HepG2 (cell line): ENCODE data around the gene SPRYD3. TPM values are rescaled to one million over a fixed set of nuclear protein-coding genes. Genes with fewer than 3 reads are reported as not detected.
A peak's percentile ranks its signal among the peaks of the same experiment; 100 is the strongest.

Experiments used
- AHR ChIP-seq: IDR thresholded peaks from 2 replicates; pipeline ENCODE4 v1.6.1; 2018; ENCODE audit warnings: missing genetic modification reagents, missing compliant biosample characterization
- ARNTL ChIP-seq: sonication (generic); formaldehyde crosslinking; IDR thresholded peaks from 2 replicates; pipeline ENCODE4 v1.4.0; 2020; ENCODE audit warnings: mild to moderate bottlenecking, missing genetic modification reagents
- ERF ChIP-seq: IDR thresholded peaks from 2 replicates; pipeline ENCODE4 v1.6.1; 2018; ENCODE audit warnings: missing biosample characterization, missing genetic modification reagents
- FOXP4 ChIP-seq: sonication (generic); formaldehyde crosslinking; IDR thresholded peaks from 2 replicates; pipeline ENCODE4 v1.4.0; 2020; ENCODE audit warnings: missing genetic modification reagents
- ZNF17 ChIP-seq: sonication (generic); formaldehyde crosslinking; IDR thresholded peaks from 2 replicates; pipeline ENCODE4 v1.5.0; 2020; ENCODE audit warnings: mild to moderate bottlenecking, missing genetic modification reagents
- ZNF850 ChIP-seq: sonication (generic); formaldehyde crosslinking; conservative IDR thresholded peaks from 2 replicates; pipeline ENCODE4 v1.9.0; 2021; ENCODE audit warnings: mild to moderate bottlenecking, missing genetic modification reagents
- polyA plus RNA-seq, 8 experiments: library from polyadenylated mRNA; depleted of rRNA in 3 of 8; stranded (reverse) in 7 of 8; unstranded in 1 of 8; fragments of >200 nt; fragmentation: Illumina TruSeq in 4 of 8; extraction: Trizol in 4 of 8; gene quantifications; 2 replicates each; pipeline versions ENCODE4 v1.2.1 to v1.2.3, GENCODE V29; 2011 to 2016; ENCODE audit warnings: low read depth in 4 of 8, missing spikeins in 1 of 8, mixed read lengths in 1 of 8; ENCODE audit not compliant: insufficient read depth in 1 of 8
- total RNA-seq, 5 experiments: library from RNA; depleted of rRNA; stranded (reverse); fragments of >200 nt; fragmentation: Illumina TruSeq; extraction: Trizol; gene quantifications; 2 replicates each; pipeline ENCODE4 v1.2.3, GENCODE V29; 2016; ENCODE audit warnings: low read depth in 1 of 5
- TF ChIP-seq, protein P1 (sequence below): sonication (generic); formaldehyde crosslinking; IDR thresholded peaks from one replicate; pipeline ENCODE4 v1.5.1; 2020; ENCODE audit warnings: mild to moderate bottlenecking, missing genetic modification reagents; ENCODE audit errors: not compliant biosample characterization
- TF ChIP-seq, protein P2 (sequence below): IDR thresholded peaks from 2 replicates; pipeline ENCODE4 v1.6.1; 2016; ENCODE audit warnings: mild to moderate bottlenecking, missing biosample characterization, missing genetic modification reagents
- TF ChIP-seq, protein P3 (sequence below): sonication (generic); formaldehyde crosslinking; IDR thresholded peaks from 2 replicates; pipeline ENCODE4 v1.5.0; 2020; ENCODE audit warnings: missing genetic modification reagents
- TF ChIP-seq, protein P4 (sequence below): IDR thresholded peaks from 2 replicates; pipeline ENCODE4 v1.6.1; 2012; ENCODE audit warnings: low read length, improper control_type of control experiment

The SPRYD3 gene
- total and polyA plus RNA-seq, 2 of the 13 experiments (the other 11 are each of a cell fraction or from before 2014, with no cell fraction given): 9.0 to 9.2 TPM

GRCh38 chr12:53051058-53051880 lies 27.9 kb downstream of the SPRYD3 start (continued):
- TF ChIP-seq, protein P1, sequence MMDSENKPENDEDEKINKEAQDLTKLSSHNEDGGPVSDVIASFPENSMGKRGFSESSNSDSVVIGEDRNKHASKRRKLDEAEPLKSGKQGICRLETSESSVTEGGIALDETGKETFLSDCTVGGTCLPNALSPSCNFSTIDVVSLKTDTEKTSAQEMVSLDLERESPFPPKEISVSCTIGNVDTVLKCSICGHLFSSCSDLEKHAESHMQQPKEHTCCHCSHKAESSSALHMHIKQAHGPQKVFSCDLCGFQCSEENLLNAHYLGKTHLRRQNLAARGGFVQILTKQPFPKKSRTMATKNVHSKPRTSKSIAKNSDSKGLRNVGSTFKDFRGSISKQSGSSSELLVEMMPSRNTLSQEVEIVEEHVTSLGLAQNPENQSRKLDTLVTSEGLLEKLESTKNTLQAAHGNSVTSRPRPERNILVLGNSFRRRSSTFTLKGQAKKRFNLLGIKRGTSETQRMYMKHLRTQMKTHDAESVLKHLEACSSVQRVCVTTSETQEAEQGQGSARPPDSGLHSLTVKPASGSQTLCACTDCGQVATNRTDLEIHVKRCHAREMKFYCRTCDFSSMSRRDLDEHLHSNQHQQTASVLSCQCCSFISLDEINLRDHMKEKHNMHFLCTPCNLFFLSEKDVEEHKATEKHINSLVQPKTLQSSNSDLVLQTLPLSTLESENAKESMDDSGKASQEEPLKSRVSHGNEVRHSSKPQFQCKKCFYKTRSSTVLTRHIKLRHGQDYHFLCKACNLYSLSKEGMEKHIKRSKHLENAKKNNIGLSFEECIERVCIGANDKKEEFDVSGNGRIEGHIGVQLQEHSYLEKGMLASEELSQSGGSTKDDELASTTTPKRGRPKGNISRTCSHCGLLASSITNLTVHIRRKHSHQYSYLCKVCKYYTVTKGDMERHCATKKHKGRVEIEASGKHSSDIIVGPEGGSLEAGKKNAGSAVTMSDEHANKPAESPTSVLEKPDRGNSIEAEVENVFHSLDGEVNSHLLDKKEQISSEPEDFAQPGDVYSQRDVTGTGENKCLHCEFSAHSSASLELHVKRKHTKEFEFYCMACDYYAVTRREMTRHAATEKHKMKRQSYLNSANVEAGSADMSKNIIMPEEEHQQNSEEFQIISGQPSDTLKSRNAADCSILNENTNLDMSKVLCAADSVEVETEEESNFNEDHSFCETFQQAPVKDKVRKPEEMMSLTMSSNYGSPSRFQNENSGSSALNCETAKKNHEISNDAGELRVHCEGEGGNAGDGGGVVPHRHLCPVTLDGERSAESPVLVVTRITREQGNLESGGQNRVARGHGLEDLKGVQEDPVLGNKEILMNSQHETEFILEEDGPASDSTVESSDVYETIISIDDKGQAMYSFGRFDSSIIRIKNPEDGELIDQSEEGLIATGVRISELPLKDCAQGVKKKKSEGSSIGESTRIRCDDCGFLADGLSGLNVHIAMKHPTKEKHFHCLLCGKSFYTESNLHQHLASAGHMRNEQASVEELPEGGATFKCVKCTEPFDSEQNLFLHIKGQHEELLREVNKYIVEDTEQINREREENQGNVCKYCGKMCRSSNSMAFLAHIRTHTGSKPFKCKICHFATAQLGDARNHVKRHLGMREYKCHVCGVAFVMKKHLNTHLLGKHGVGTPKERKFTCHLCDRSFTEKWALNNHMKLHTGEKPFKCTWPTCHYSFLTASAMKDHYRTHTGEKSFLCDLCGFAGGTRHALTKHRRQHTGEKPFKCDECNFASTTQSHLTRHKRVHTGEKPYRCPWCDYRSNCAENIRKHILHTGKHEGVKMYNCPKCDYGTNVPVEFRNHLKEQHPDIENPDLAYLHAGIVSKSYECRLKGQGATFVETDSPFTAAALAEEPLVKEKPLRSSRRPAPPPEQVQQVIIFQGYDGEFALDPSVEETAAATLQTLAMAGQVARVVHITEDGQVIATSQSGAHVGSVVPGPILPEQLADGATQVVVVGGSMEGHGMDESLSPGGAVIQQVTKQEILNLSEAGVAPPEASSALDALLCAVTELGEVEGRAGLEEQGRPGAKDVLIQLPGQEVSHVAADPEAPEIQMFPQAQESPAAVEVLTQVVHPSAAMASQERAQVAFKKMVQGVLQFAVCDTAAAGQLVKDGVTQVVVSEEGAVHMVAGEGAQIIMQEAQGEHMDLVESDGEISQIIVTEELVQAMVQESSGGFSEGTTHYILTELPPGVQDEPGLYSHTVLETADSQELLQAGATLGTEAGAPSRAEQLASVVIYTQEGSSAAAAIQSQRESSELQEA (CRISPR knock-in tag): no peak
- TF ChIP-seq FOXP4 (peak; percentile 88), AHR (no peak), ERF (CRISPR knock-in tag) (peak; percentile 38; the same call in 1 of the 2 replicates), ZNF850 (CRISPR knock-in tag) (no peak), ARNTL (CRISPR knock-in tag) (peak; percentile 97), ZNF17 (CRISPR knock-in tag) (no peak)
- TF ChIP-seq, protein P2, sequence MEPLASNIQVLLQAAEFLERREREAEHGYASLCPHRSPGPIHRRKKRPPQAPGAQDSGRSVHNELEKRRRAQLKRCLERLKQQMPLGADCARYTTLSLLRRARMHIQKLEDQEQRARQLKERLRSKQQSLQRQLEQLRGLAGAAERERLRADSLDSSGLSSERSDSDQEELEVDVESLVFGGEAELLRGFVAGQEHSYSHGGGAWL (CRISPR knock-in tag): no peak
- TF ChIP-seq, protein P3, sequence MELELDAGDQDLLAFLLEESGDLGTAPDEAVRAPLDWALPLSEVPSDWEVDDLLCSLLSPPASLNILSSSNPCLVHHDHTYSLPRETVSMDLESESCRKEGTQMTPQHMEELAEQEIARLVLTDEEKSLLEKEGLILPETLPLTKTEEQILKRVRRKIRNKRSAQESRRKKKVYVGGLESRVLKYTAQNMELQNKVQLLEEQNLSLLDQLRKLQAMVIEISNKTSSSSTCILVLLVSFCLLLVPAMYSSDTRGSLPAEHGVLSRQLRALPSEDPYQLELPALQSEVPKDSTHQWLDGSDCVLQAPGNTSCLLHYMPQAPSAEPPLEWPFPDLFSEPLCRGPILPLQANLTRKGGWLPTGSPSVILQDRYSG (CRISPR knock-in tag): no peak
- TF ChIP-seq, protein P4, sequence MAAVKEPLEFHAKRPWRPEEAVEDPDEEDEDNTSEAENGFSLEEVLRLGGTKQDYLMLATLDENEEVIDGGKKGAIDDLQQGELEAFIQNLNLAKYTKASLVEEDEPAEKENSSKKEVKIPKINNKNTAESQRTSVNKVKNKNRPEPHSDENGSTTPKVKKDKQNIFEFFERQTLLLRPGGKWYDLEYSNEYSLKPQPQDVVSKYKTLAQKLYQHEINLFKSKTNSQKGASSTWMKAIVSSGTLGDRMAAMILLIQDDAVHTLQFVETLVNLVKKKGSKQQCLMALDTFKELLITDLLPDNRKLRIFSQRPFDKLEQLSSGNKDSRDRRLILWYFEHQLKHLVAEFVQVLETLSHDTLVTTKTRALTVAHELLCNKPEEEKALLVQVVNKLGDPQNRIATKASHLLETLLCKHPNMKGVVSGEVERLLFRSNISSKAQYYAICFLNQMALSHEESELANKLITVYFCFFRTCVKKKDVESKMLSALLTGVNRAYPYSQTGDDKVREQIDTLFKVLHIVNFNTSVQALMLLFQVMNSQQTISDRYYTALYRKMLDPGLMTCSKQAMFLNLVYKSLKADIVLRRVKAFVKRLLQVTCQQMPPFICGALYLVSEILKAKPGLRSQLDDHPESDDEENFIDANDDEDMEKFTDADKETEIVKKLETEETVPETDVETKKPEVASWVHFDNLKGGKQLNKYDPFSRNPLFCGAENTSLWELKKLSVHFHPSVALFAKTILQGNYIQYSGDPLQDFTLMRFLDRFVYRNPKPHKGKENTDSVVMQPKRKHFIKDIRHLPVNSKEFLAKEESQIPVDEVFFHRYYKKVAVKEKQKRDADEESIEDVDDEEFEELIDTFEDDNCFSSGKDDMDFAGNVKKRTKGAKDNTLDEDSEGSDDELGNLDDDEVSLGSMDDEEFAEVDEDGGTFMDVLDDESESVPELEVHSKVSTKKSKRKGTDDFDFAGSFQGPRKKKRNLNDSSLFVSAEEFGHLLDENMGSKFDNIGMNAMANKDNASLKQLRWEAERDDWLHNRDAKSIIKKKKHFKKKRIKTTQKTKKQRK: no peak
